ENCODE results near the gene ANGPTL1.

GRCh38 chr1:178862864-178863263 is 8.0 kb downstream of the ANGPTL1 start:
- no peak for TF ChIP-seq CTCF (tag by site-specific recombination; IDR thresholded peaks at IDR 0.05)
- no peak for TF ChIP-seq ZNF292 (tag by site-specific recombination; IDR thresholded peaks at IDR 0.05; ENCODE audit: borderline replicate concordance, low read depth)
- no peak for TF ChIP-seq ZNF501 (tag by site-specific recombination; IDR thresholded peaks at IDR 0.05)
- TF ChIP-seq ZSCAN18 (tag by site-specific recombination; IDR thresholded peaks at IDR 0.05): no peak
- no peak for TF ChIP-seq SCRT1 (tag by site-specific recombination; IDR thresholded peaks at IDR 0.05; ENCODE audit: borderline replicate concordance)
- TF ChIP-seq ZNF660 (tag by site-specific recombination; IDR thresholded peaks at IDR 0.05): no peak
- TF ChIP-seq ZNF274 (IDR thresholded peaks at IDR 0.05; ENCODE audit: low read length): no peak
- TF ChIP-seq ZNF274 (tag by site-specific recombination; IDR thresholded peaks at IDR 0.05; ENCODE audit: borderline replicate concordance): no peak
- TF ChIP-seq ZSCAN5A (tag by site-specific recombination; IDR thresholded peaks at IDR 0.05): no peak
- no peak for TF ChIP-seq REST (tag by site-specific recombination; IDR thresholded peaks at IDR 0.05)
- no peak for TF ChIP-seq ZNF792 (tag by site-specific recombination; IDR thresholded peaks at IDR 0.05)
- no peak for TF ChIP-seq ZNF138 (tag by site-specific recombination; IDR thresholded peaks at IDR 0.05; ENCODE audit: borderline replicate concordance)
- no peak for TF ChIP-seq ZNF133 (tag by site-specific recombination; IDR thresholded peaks at IDR 0.05)
- TF ChIP-seq YY2 (tag by site-specific recombination; IDR thresholded peaks at IDR 0.05): no peak
- TF ChIP-seq KLF7 (tag by site-specific recombination; IDR thresholded peaks at IDR 0.05; ENCODE audit: borderline replicate concordance): no peak

All from HEK293 (cell line).